HUES48 (cell line): ENCODE measurements around the gene FLNA.
"Not testable (repeated sequence)": the region's sequence is repeated elsewhere in the genome, so short reads cannot be mapped to it uniquely, and the experiment has no call there.

Source experiments
- H3K27ac ChIP-seq: one replicate; pipeline ENCODE4 v1.7.0; 2013; ENCODE audit warnings: low read depth, low read length, inconsistent platforms
- H3K27me3 ChIP-seq: 2 replicates; pipeline ENCODE4 v1.6.1; 2013; ENCODE audit warnings: mild to moderate bottlenecking, low read length; ENCODE audit not compliant: control insufficient read depth, insufficient read depth
- H3K36me3 ChIP-seq: 2 replicates; pipeline ENCODE4 v1.6.1; 2013; ENCODE audit warnings: low read length; ENCODE audit not compliant: control insufficient read depth, insufficient read depth
- H3K4me1 ChIP-seq: 2 replicates; pipeline ENCODE4 v1.6.1; 2013; ENCODE audit warnings: mild to moderate bottlenecking, low read length; ENCODE audit not compliant: control insufficient read depth, insufficient read depth
- H3K4me3 ChIP-seq: 2 replicates; pipeline ENCODE4 v1.5.1; 2013; ENCODE audit warnings: mild to moderate bottlenecking, low read depth, low read length
- H3K9ac ChIP-seq: 2 replicates; pipeline ENCODE4 v1.6.1; 2013; ENCODE audit warnings: mild to moderate bottlenecking, low read depth, low read length, moderate library complexity
- H3K9me3 ChIP-seq: 2 replicates; pipeline ENCODE4 v1.6.1; 2013; ENCODE audit warnings: low read length; ENCODE audit not compliant: control insufficient read depth, insufficient read depth

FLNA gene

DNA sequence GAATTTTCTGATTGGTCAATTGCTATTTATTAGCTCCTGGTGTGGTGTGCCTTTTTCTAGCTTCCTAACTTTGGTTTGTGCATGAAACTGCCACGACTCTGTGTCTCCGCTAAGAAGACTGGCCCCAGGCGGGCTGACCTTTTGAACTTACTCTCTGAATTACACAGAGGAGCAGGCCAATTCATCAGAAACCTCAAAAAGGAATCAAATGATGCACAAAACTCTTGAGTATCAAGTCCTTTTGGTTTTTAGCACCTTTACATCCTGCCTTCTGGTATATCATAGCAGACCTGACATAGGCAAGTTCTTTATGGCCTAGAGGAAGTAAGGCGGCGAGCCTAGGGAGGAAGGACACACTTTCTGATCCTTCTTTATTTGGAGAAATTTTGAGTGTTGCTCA lies 61.3 kb downstream of the FLNA start:
- peaks cover 53% of the 10 kb centered on the region for H3K9me3 ChIP-seq
- H3K27me3 ChIP-seq: no peaks in the 10 kb centered on the region
- H3K4me1 ChIP-seq: no peaks in the 10 kb centered on the region
- H3K4me3 ChIP-seq: no peak overlapping the region
- no peak overlapping the region for H3K27ac ChIP-seq
- no peak overlapping the region for H3K9ac ChIP-seq
- H3K36me3 ChIP-seq: no peaks in the 10 kb centered on the region

DNA sequence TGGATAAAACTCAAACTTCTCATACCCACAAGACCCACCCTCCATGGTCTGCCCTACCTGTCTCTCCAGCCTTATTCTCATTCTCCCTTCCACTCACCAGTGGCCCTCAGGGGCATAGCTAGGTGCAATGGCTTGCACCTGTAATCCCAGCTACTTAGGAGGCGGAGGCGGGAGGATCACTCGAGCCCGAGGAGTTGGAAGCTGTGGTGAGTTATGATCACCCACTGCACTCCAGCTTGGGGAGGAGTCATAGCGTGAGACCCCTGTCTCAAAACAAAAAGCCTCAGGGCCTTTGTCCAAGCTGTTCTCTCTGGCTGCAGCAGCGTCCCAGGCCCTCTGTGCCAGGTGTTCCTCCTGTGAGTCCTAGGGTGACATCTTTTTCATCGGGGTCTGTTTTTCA lies 62.3 kb downstream of the FLNA start:
- Histone ChIP-seq H3K36me3 (no peaks in the 10 kb centered on the region), H3K4me3 (no peak overlapping the region), H3K9ac (no peak overlapping the region), H3K9me3 (peaks cover 53% of the 10 kb centered on the region; the same call in 1 of the 2 replicates), H3K27me3 (no peaks in the 10 kb centered on the region), H3K27ac (no peak overlapping the region), H3K4me1 (no peaks in the 10 kb centered on the region)

DNA sequence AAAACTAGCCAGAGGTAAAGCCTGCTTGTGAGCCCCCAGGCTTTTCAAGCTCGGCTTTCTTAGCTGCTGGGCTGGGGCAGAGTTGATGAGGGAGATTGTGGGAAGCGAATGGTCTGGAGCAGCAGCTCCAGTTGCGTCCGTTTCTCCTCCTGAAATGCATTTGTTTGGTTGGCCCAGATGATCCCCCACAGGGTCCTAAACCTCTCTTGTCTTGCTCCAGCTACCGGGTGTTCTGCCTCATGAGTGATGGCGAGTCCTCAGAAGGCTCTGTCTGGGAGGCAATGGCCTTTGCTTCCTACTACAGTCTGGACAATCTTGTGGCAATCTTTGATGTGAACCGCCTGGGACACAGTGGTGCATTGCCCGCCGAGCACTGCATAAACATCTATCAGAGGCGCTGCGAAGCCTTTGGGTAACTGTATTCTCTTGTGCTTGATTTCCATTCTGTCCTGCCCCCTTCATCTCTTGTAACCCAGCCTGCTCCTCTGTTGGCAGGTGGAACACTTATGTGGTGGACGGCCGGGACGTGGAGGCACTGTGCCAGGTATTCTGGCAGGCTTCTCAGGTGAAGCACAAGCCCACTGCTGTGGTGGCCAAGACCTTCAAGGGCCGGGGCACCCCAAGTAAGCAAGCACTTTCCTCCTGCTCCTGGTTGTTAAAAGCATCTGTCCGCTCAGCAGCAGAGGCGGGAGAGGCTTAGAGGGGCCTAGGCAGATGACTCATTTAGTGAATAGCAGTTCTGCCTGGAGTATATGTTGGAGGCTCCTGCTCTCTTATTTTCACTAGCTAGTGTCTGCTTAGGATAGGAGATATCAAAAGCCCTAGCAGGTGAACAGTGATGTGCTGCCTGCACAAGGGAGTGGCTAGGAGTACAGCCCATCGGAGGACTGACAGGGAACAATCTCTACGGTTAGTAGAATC lies 63.6 kb downstream of the FLNA start:
- H3K4me3 ChIP-seq: no peak overlapping the region
- H3K36me3 ChIP-seq: no peaks in the 10 kb centered on the region
- H3K27me3 ChIP-seq: no peaks in the 10 kb centered on the region
- peaks cover 62% of the 10 kb centered on the region; the same call in 1 of the 2 replicates for H3K9me3 ChIP-seq
- no peak overlapping the region for H3K9ac ChIP-seq
- no peak overlapping the region for H3K27ac ChIP-seq
- H3K4me1 ChIP-seq: no peaks in the 10 kb centered on the region

DNA sequence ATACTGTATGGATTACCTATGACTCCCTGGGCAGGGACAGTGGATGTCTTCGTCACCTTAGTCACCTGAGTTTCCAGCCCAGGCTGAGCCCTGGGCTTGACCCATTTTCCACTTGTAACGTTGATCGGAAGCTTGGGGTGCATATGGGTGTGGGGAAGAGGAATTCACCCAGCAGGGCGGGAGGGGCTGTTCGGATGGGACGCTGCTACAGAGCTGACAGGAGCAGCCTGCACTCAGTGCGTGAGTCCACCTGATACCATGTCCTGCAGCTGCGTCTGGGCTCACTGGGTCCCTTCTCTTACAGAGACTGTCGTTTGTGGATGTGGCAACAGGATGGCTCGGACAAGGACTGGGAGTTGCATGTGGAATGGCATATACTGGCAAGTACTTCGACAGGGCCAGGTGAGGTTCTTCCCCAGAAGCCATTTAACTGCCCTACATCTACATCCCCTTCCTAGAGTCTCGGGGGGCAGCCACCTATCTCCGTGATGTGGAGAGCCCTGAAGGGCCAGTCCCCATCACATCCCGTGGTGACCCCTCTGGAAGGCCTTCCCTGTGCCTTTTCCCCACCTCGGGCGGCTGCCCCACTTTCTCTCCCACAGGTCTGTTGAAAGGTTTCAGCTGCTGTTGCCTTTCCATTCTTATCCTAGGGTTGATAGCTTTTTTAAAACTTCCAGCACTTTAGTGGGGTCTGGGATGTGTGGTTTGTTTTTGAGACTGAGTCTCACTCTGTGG lies 65.2 kb downstream of the FLNA start:
- H3K4me1 ChIP-seq: no peaks in the 10 kb centered on the region
- H3K36me3 ChIP-seq: no peaks in the 10 kb centered on the region
- no peak overlapping the region for H3K27ac ChIP-seq
- peaks cover 69% of the 10 kb centered on the region for H3K9me3 ChIP-seq
- H3K27me3 ChIP-seq: no peaks in the 10 kb centered on the region
- no peak overlapping the region for H3K4me3 ChIP-seq
- no peak overlapping the region for H3K9ac ChIP-seq

DNA sequence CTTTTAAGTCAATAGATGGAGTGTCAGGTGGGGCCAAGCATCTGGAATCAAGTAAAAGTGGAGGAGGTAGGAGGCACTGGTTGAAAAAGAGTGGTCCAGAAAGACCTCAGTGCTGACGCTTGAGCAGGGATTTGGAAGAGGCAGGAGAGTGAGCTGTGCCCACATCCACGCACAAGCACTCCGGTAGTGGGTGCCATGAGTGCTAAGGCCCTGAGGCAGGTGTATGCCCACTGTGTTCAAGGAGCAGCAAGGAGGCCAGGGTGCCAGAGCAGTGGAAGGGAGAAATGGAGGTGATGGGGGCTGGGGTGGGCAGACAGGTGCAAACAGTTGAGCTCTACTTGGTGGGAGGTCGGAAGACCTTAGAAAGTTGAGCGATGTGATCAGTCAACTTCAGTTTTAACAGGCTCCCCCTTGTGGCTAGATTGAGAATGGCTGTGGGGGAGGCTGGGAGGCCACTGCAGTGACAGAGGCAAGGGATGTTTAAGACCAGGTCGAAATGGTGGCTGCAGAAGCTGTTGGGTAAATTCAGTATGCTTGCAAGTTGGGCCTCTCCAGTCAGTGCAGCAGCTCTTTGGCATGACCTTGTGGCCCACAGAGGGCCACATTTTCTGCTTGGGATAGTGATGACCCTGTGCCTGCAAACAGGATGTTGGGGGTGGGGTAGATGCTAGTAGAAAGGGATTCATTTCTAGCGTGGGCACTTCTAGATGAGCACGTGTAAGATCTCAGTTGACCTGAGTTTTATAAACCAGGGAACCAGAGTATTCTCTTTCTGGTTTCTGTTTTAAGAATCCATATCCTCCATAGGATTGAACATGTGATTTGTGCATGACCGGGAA lies 66.1 kb downstream of the FLNA start:
- peaks cover 70% of the 10 kb centered on the region for H3K9me3 ChIP-seq
- no peak overlapping the region for H3K27ac ChIP-seq
- no peaks in the 10 kb centered on the region for H3K27me3 ChIP-seq

DNA sequence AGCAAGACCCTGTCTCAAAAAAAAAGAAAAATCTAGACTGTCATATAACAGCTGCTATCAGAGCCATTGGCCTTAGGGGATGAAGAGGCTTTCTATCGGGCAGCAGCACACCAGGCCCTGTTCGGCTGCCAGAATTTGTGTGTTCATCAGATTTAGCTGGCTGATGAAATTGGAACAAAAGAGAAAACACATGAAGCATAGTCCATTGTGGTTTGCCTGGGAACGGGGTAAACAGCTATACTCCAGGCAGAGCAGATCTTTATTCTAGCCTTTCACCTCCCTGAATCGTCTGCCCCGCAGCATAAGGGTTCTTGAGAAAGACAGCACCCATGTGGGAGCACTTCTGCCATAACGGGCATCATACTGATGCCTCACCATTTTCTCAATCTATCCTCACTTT lies 67.2 kb downstream of the FLNA start:
- Histone ChIP-seq H3K4me1 (no peaks in the 10 kb centered on the region), H3K9me3 (peaks cover 66% of the 10 kb centered on the region), H3K36me3 (no peaks in the 10 kb centered on the region), H3K27me3 (no peaks in the 10 kb centered on the region), H3K4me3 (no peak overlapping the region), H3K27ac (no peak overlapping the region), H3K9ac (no peak overlapping the region)

More for the DNA sequence above, 66.1 kb downstream of the FLNA start:
- Histone ChIP-seq H3K4me3 (no peak overlapping the region), H3K36me3 (no peaks in the 10 kb centered on the region), H3K9ac (no peak overlapping the region), H3K4me1 (no peaks in the 10 kb centered on the region)

DNA sequence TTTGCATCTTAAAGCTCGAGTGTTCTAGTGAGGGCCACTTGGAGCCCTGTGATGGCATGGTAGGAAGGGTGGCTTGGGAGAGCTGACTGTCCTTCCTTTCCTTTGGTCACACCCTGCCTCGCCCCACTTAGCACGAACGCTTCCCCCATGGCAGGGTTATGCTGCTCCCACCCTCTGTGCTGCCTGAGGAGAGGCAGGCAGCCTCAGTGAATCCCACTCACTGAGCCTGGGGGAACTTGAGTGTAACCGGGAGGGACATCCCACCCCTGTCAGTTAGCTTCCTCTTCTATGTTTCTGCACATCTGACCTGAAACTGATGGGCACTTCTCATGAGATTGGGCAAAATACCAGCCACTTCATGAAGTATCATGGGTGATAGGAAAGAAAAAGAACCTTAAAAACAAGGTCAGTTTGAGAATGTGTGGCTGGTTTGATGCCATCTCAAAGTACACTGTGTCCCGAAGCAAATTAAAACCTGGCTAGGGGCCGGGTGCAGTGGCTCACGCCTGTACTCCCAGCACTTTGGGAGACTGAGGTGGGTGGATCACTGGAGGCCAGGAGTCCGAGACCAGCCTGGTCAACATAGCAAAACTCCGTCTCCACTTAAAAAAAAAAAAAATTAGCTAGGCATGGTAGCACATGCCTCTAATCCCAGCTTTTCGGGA lies 68.8 kb downstream of the FLNA start:
- Histone ChIP-seq H3K9ac (no peak overlapping the region), H3K9me3 (peaks cover 55% of the 10 kb centered on the region), H3K27me3 (no peaks in the 10 kb centered on the region), H3K4me1 (no peaks in the 10 kb centered on the region), H3K4me3 (no peak overlapping the region), H3K27ac (no peak overlapping the region), H3K36me3 (no peaks in the 10 kb centered on the region)

DNA sequence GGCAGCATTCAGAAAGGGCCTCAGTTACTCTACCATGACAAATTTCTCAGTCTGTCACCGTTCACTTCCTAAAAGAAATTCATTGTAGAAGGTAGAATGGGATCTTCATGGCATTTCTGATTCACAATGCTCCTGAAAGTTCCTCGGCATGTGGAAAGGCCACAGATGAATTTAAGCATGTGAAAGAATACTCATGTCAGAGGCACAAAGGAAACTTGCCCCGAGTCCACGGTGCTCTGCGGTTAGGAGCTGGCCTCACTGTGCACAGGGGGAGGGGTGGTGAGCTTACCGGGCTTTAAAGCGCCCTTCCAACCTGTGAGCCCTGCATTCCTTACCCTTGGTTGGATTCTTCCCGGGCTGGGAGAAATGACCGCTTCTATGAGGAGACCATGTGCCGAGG lies 69.6 kb downstream of the FLNA start:
- H3K9me3 ChIP-seq: peaks cover 58% of the 10 kb centered on the region
- no peak overlapping the region for H3K27ac ChIP-seq
- no peak overlapping the region for H3K4me3 ChIP-seq
- H3K9ac ChIP-seq: no peak overlapping the region
- H3K36me3 ChIP-seq: no peaks in the 10 kb centered on the region
- no peaks in the 10 kb centered on the region for H3K27me3 ChIP-seq
- no peaks in the 10 kb centered on the region for H3K4me1 ChIP-seq

DNA sequence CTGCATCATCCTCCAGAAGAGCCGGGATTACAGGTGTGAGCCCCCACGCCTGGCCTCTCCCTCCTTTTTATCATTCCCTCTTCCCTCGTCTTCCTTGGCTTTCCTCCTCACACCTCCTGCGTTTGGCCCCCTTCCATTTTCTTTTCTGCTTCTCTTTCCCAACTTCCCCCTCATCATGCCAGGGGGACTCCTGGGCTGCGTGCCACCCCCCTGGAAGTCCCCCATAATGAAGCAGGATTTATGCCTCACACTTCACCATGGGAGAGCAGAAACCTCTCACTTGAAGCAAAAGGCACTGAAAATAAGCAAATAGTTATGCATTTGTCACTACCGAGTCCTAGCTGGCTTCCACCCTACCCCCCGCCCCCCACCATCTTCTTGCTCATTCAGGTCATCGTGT lies 71.0 kb downstream of the FLNA start:
- Histone ChIP-seq H3K9me3 (peaks cover 52% of the 10 kb centered on the region), H3K4me3 (no peak overlapping the region), H3K36me3 (no peaks in the 10 kb centered on the region), H3K27me3 (no peaks in the 10 kb centered on the region), H3K4me1 (no peaks in the 10 kb centered on the region), H3K27ac (no peak overlapping the region), H3K9ac (no peak overlapping the region)

DNA sequence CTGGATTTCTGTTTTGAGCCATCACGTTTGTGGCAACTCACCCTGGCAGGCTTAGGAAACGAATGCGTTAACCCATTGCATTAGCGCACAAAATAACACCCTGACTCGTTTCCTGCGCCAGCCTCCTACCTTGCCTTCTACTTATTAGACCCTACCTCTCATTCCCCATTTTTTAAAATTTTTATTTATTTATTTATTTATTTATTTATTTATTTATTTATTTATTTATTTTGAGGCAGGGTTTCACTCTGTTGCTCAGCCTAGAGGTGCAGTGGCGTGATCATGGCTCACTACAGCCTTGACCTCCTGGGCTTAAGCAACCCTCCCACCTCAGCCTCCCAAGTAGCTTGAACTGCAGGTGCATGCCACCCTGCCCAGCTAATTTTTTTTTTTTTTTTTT lies 71.4 kb downstream of the FLNA start:
- H3K9me3 ChIP-seq: peaks cover 56% of the 10 kb centered on the region
- H3K27ac ChIP-seq, H3K27me3 ChIP-seq, H3K9ac ChIP-seq, H3K4me3 ChIP-seq, H3K36me3 ChIP-seq, H3K4me1 ChIP-seq: not testable (repeated sequence)
